Measurements from ENCODE around the gene LRMDA.

DNA sequence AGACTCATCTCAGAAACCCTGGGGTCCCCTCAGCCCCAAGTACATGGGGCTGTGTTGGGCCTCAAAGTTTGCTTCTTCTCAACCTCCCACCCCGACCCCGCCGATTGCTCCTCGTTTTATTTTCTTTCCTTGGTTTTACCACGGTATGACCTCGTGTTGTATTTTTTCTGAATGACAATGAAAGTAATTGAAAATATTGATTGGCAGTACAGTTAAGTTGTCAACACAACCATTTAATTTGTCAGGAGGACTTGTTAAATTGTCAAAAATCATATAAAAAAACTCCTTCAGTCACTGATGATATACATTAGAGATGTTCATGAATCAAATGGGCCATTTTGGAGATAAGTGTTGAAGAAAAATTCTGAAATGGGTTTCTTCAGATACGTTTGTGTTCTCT, 520.7 kb downstream of the LRMDA start:
- TF ChIP-seq, protein P1, sequence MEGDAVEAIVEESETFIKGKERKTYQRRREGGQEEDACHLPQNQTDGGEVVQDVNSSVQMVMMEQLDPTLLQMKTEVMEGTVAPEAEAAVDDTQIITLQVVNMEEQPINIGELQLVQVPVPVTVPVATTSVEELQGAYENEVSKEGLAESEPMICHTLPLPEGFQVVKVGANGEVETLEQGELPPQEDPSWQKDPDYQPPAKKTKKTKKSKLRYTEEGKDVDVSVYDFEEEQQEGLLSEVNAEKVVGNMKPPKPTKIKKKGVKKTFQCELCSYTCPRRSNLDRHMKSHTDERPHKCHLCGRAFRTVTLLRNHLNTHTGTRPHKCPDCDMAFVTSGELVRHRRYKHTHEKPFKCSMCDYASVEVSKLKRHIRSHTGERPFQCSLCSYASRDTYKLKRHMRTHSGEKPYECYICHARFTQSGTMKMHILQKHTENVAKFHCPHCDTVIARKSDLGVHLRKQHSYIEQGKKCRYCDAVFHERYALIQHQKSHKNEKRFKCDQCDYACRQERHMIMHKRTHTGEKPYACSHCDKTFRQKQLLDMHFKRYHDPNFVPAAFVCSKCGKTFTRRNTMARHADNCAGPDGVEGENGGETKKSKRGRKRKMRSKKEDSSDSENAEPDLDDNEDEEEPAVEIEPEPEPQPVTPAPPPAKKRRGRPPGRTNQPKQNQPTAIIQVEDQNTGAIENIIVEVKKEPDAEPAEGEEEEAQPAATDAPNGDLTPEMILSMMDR (IDR thresholded peaks at IDR 0.05): no peak
- TF ChIP-seq POLR2A (IDR thresholded peaks at IDR 0.05): no peak
